CD14-positive monocyte (primary cell): ENCODE results near the gene UNC5CL. TPM values are rescaled to one million over a fixed set of nuclear protein-coding genes. Genes with fewer than 3 reads are reported as not detected.

ENCODE experiments used
- DNase-seq, 3 donors: peaks; one replicate each; pipeline ENCODE4 v3.0.0-alpha.2; 2011 to 2022
- H2AFZ ChIP-seq: 2 replicates; pipeline ENCODE4 v1.6.0; 2012; ENCODE audit warnings: mild to moderate bottlenecking, low read depth, low read length, inconsistent platforms; ENCODE audit not compliant: insufficient read depth, poor library complexity, severe bottlenecking
- H3K27ac ChIP-seq, 2 donors: 1 replicate in 1 of 2; 2 replicates in 1 of 2; pipeline ENCODE4 v1.5.1; 2012 to 2013; ENCODE audit warnings: low read length in 2 of 2, control low read depth in 1 of 2, inconsistent platforms in 1 of 2, low read depth in 1 of 2, mild to moderate bottlenecking in 1 of 2
- H3K27me3 ChIP-seq, 2 donors: one replicate each; pipeline versions ENCODE4 v1.6.0 to v1.6.1; 2011 to 2013; ENCODE audit warnings: low read length in 2 of 2; ENCODE audit not compliant: control insufficient read depth in 2 of 2, insufficient read depth in 2 of 2
- H3K36me3 ChIP-seq, 2 donors: replicated peaks in 1 of 2; 1 replicate in 1 of 2; 2 replicates in 1 of 2; pipeline versions ENCODE4 v1.5.1 to v1.6.1; 2012 to 2013; ENCODE audit warnings: low read length in 2 of 2, control low read depth in 1 of 2, inconsistent platforms in 1 of 2, mild to moderate bottlenecking in 1 of 2; ENCODE audit not compliant: insufficient read depth in 2 of 2, control insufficient read depth in 1 of 2
- H3K4me1 ChIP-seq, 2 donors: 1 replicate in 1 of 2; 2 replicates in 1 of 2; pipeline versions ENCODE4 v1.5.1 to v1.6.1; 2012 to 2013; ENCODE audit warnings: low read length in 2 of 2, control low read depth in 1 of 2, inconsistent platforms in 1 of 2, mild to moderate bottlenecking in 1 of 2, moderate library complexity in 1 of 2; ENCODE audit not compliant: insufficient read depth in 2 of 2, control insufficient read depth in 1 of 2
- H3K4me2 ChIP-seq: replicated peaks from 2 replicates; pipeline ENCODE3; 2012; ENCODE audit warnings: low read length, moderate library complexity, mild to moderate bottlenecking; ENCODE audit not compliant: poor library complexity, severe bottlenecking; ENCODE audit errors: extremely low read depth
- H3K4me3 ChIP-seq, 3 experiments: fragments of 200-600 bp in 1 of 3; sonication (generic) in 1 of 3; replicated peaks in 1 of 3; 1 replicate in 2 of 3; 2 replicates in 1 of 3; pipeline ENCODE4 v1.5.1; 2011 to 2013; ENCODE audit warnings: low read length in 3 of 3, mild to moderate bottlenecking in 3 of 3, control low read depth in 2 of 3, low read depth in 2 of 3, inconsistent platforms in 1 of 3, moderate library complexity in 1 of 3
- H3K79me2 ChIP-seq: 2 replicates; pipeline ENCODE4 v1.6.0; 2012; ENCODE audit warnings: mild to moderate bottlenecking, control low read depth, inconsistent platforms, low read length, moderate library complexity; ENCODE audit not compliant: insufficient read depth
- H3K9ac ChIP-seq: 2 replicates; pipeline ENCODE4 v1.6.0; 2017; ENCODE audit warnings: low read length, mild to moderate bottlenecking; ENCODE audit not compliant: insufficient read depth, poor library complexity, severe bottlenecking
- H3K9me3 ChIP-seq, 2 donors: replicated peaks in 1 of 2; 1 replicate in 1 of 2; 2 replicates in 1 of 2; pipeline versions ENCODE4 v1.5.1 to v1.6.1; 2012 to 2013; ENCODE audit warnings: low read length in 2 of 2, control low read depth in 1 of 2; ENCODE audit not compliant: control insufficient read depth in 1 of 2, insufficient read depth in 1 of 2
- H4K20me1 ChIP-seq: 2 replicates; pipeline ENCODE4 v1.6.0; 2012; ENCODE audit warnings: mild to moderate bottlenecking, low read length, control low read depth, moderate library complexity; ENCODE audit not compliant: insufficient read depth
- H3K27ac Mint-ChIP-seq, 7 donors: one replicate each; pipeline ENCODE4 v1.8.0; 2020; ENCODE audit warnings: mild to moderate bottlenecking in 7 of 7, mixed read lengths in 7 of 7, moderate library complexity in 6 of 7, inconsistent platforms in 2 of 7
- H3K27me3 Mint-ChIP-seq, 3 donors: one replicate each; pipeline ENCODE4 v1.8.0; 2021 to 2022; ENCODE audit warnings: low read depth in 3 of 3, mild to moderate bottlenecking in 3 of 3, mixed read lengths in 3 of 3, moderate library complexity in 3 of 3, inconsistent platforms in 1 of 3
- H3K36me3 Mint-ChIP-seq, 2 donors: one replicate each; pipeline ENCODE4 v1.8.0; 2020; ENCODE audit warnings: mixed read lengths in 2 of 2, inconsistent platforms in 1 of 2, mild to moderate bottlenecking in 1 of 2
- H3K4me1 Mint-ChIP-seq: one replicate; pipeline ENCODE4 v1.8.0; 2020; ENCODE audit warnings: mild to moderate bottlenecking, mixed read lengths
- H3K4me3 Mint-ChIP-seq, 2 donors: one replicate each; pipeline ENCODE4 v1.8.0; 2020; ENCODE audit warnings: mild to moderate bottlenecking in 2 of 2, mixed read lengths in 2 of 2, moderate library complexity in 1 of 2
- H3K9me3 Mint-ChIP-seq, 7 donors: one replicate each; pipeline ENCODE4 v1.8.0; 2020 to 2022; ENCODE audit warnings: mixed read lengths in 7 of 7, mild to moderate bottlenecking in 6 of 7, moderate library complexity in 6 of 7, inconsistent platforms in 2 of 7
- WGBS: methylation state at CpG from one replicate; pipeline ENCODE4 v1.1.5; 2013; ENCODE audit warnings: missing lambda C conversion rate; ENCODE audit not compliant: insufficient coverage; 5-methylcytosine and 5-hydroxymethylcytosine counted together
- intact Hi-C, 2 donors: fragments of 100-400 bp; cut with micrococcal nuclease; formaldehyde crosslinking; loops; one replicate each; pipeline versions ENCODE4 v1.15.0 to v1.15.1; 2023
- polyA plus RNA-seq, 3 donors: library from polyadenylated mRNA; depleted of rRNA in 1 of 3; unstranded in 2 of 3; stranded (reverse) in 1 of 3; fragments of 300-500 nt in 2 of 3; fragments of >200 nt in 1 of 3; fragmentation: Illumina TruSeq in 2 of 3; gene quantifications; 1 replicate in 2 of 3; 2 replicates in 1 of 3; pipeline ENCODE4 v1.2.3, GENCODE V29; 2012 to 2021
- TF ChIP-seq, protein P1 (sequence below): fragments of 200-600 bp; IDR thresholded peaks from one replicate; pipeline ENCODE4 v1.8.0; 2022; ENCODE audit warnings: antibody characterized with exemption, mild to moderate bottlenecking

The UNC5CL gene
- polyA plus RNA-seq, 3 donors, result 0.09 to 2.3 TPM; not detected in 1

DNA sequence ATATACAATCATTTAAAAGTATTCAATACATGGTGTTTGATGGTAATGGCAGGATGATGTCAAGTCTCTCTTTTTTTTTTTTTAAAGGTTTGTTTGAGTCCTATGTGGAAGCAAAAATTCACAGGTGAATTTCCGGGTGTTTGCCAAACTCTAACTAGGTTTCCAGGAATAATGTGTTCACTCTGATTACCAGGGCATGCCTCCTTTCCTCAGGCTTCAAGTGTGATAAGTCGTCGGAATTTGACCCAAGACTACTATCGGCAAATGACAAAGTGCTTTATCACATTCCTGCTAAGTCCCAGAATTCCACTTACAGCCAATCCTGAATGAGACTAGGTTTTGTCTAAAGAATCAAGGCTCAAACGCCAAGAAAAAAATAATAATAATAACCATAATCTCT, 25.8 kb upstream of the UNC5CL start:
- intact Hi-C loops, result loop anchor here in 1 of 2 donors (2.0 kb wide), 1 partner anchor 58 kb away; no protein-coding TSS in a partner anchor
- 93% methylated on average over 3 of the region's 5 CpGs for WGBS

DNA sequence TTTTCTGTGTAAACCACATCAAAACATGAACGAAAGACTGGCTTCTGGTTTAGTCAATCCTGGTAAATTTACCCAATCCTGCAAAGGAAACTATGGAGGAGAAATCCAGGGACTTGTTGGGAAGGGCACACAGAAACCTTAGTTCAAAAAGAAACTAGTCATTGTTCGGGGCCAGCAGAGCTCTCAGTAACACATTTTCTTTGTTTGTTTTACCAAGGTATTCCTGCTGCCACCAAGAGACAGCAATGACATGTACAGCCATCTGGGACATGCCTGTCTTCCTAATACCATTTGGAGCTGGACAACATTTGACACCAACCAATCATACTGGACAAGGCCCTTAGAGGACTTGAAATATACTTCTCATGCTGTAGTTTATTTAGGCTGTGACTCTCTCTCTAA, 24.9 kb upstream of the UNC5CL start:
- Mint-ChIP-seq H3K27me3 (no peaks in the 10 kb centered on the region), H3K9me3 (no peaks in the 10 kb centered on the region), H3K4me3 (no peak overlapping the region)

More for the DNA sequence above, 25.8 kb upstream of the UNC5CL start:
- peaks cover 40 to 86% of the 10 kb centered on the region in 2 donors for H3K36me3 ChIP-seq
- peaks cover 73 to 78% of the 10 kb centered on the region in 2 donors for H3K36me3 Mint-ChIP-seq
- H3K9ac ChIP-seq, result no peak overlapping the region
- H3K27ac Mint-ChIP-seq, result no peak overlapping the region
- peaks cover 2% of the 10 kb centered on the region for H3K4me1 Mint-ChIP-seq
- no peak overlapping the region for H3K27ac ChIP-seq
- H3K4me3 ChIP-seq, result no peak overlapping the region
- no peak for DNase-seq
- no peak overlapping the region for H3K4me3 Mint-ChIP-seq
- no peaks in the 10 kb centered on the region for H3K9me3 ChIP-seq
- no peaks in the 10 kb centered on the region for H3K27me3 Mint-ChIP-seq
- TF ChIP-seq, protein P1, sequence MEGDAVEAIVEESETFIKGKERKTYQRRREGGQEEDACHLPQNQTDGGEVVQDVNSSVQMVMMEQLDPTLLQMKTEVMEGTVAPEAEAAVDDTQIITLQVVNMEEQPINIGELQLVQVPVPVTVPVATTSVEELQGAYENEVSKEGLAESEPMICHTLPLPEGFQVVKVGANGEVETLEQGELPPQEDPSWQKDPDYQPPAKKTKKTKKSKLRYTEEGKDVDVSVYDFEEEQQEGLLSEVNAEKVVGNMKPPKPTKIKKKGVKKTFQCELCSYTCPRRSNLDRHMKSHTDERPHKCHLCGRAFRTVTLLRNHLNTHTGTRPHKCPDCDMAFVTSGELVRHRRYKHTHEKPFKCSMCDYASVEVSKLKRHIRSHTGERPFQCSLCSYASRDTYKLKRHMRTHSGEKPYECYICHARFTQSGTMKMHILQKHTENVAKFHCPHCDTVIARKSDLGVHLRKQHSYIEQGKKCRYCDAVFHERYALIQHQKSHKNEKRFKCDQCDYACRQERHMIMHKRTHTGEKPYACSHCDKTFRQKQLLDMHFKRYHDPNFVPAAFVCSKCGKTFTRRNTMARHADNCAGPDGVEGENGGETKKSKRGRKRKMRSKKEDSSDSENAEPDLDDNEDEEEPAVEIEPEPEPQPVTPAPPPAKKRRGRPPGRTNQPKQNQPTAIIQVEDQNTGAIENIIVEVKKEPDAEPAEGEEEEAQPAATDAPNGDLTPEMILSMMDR, result no peak
- H3K9me3 Mint-ChIP-seq, result no peaks in the 10 kb centered on the region
- no peak overlapping the region for H3K4me2 ChIP-seq
- no peaks in the 10 kb centered on the region for H3K79me2 ChIP-seq
- no peaks in the 10 kb centered on the region for H3K4me1 ChIP-seq
- no peaks in the 10 kb centered on the region for H4K20me1 ChIP-seq
- H2AFZ ChIP-seq, result no peak overlapping the region
- no peaks in the 10 kb centered on the region for H3K27me3 ChIP-seq

More for the DNA sequence above, 24.9 kb upstream of the UNC5CL start:
- Histone ChIP-seq H3K9me3 (no peaks in the 10 kb centered on the region), H2AFZ (no peak overlapping the region), H3K4me1 (no peaks in the 10 kb centered on the region), H3K4me2 (no peak overlapping the region), H3K36me3 (peaks cover 36 to 76% of the 10 kb centered on the region in 2 donors), H3K9ac (no peak overlapping the region), H3K27me3 (no peaks in the 10 kb centered on the region), H3K4me3 (no peak overlapping the region), H3K79me2 (no peaks in the 10 kb centered on the region), H4K20me1 (no peaks in the 10 kb centered on the region), H3K27ac (no peak overlapping the region)
- TF ChIP-seq, protein P1, result no peak
- Mint-ChIP-seq H3K36me3 (peaks cover 73 to 78% of the 10 kb centered on the region in 2 donors), H3K4me1 (peaks cover 2% of the 10 kb centered on the region), H3K27ac (no peak overlapping the region)
- WGBS, result no CpG with 5 or more reads among the region's 2 CpGs
- no peak for DNase-seq
- intact Hi-C loops, result loop anchor here in 1 of 2 donors (2.0 kb wide), 1 partner anchor 57 kb away; no protein-coding TSS in a partner anchor
